Measurements from ENCODE around the gene WDFY1. TPM values are rescaled to one million over a fixed set of nuclear protein-coding genes. Genes with fewer than 3 reads are reported as not detected.

WDFY1 gene
- total and polyA plus RNA-seq, 9 of the 15 experiments (the other 6 are each of a cell fraction or from before 2014, with no cell fraction given): 5.4 to 27.6 (median 17.5) TPM

DNA sequence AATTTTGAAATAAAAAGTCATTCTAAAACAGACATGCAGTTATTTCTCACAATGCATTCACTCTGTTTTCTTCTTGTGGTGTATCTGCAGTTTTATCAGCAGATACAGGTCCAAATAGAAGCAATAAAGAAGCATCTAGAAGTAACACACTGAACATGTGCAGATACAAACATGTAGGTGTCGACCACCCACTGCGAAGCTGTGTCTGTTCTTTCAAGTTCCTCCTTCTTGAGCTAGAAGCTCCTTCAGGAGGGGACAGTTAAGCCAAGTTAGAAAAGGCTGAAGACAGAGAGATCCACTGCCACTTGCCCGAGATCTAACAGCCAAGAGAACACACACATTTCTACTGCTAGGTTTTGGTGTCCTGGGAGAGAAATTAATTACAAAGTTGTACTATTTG is 30.1 kb downstream of the WDFY1 start (continued):
- TF ChIP-seq CHD2 (IDR thresholded peaks at IDR 0.05; ENCODE audit: low read depth, low read length) (no peak), NR1H2 (CRISPR knock-in tag; IDR thresholded peaks at IDR 0.05) (no peak)

DNA sequence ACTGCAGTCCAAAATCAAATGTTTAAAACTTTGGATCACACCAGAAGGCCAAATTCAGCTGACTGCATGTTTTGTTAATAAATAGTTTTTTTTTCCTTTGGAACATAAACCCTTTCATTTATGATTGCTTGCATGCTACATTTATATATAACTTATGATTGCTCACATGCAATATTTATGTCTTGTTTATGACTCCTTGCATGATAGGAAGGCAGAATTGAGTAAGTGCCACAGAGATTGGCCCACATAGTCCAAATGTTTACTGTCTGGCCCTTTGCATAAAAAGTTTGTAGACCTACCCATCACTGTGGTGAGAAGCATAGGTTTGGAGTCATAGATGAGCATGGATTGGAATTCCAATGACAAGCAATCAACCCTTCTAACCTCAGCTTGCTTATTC is 30.8 kb downstream of the WDFY1 start:
- Histone ChIP-seq H3K79me2 (ENCODE audit: control insufficient read depth, insufficient read depth, low read length) (no peaks in the 10 kb centered on the region), H3K9ac (ENCODE audit: insufficient read depth in 1 of 2, low read depth in 2 of 2, low read length in 2 of 2) (no peak overlapping the region), H2AFZ (ENCODE audit: low read depth, low read length) (no peak overlapping the region), H4K20me1 (replicated peaks; ENCODE audit: control insufficient read depth, insufficient read depth, low read length) (no peaks in the 10 kb centered on the region), H3K4me3 (no peak overlapping the region), H3K36me3 (ENCODE audit: control insufficient read depth, insufficient read depth, low read length) (0 out of 3 replicates have a peak, but pooled peaks cover 2% of the 10 kb centered on the region), H3K27me3 (ENCODE audit: control insufficient read depth in 2 of 2, insufficient read depth in 2 of 2, low read length in 2 of 2) (no peaks in the 10 kb centered on the region), H3K9me3 (replicated peaks; ENCODE audit: control insufficient read depth, insufficient read depth, low read depth, low read length) (no peaks in the 10 kb centered on the region), H3K27ac (ENCODE audit: extremely low read depth, low read depth, low read length) (no peak overlapping the region), H3K9me1 (ENCODE audit: control insufficient read depth, insufficient read depth, low read length) (no peaks in the 10 kb centered on the region), H3K4me1 (replicated peaks in 1 of 2; ENCODE audit: control insufficient read depth in 2 of 2, insufficient read depth in 2 of 2, low read length in 2 of 2) (no peaks in the 10 kb centered on the region; a peak in 1 of 5 replicates), H3K4me2 (ENCODE audit: insufficient read depth, low read length) (no peak overlapping the region)
- TF ChIP-seq PRMT5 (CRISPR knock-in tag; IDR thresholded peaks at IDR 0.05) (no peak), CCAR2 (IDR thresholded peaks at IDR 0.05; ENCODE audit: low read depth, low read length) (no peak)
- TF ChIP-seq, protein P1, sequence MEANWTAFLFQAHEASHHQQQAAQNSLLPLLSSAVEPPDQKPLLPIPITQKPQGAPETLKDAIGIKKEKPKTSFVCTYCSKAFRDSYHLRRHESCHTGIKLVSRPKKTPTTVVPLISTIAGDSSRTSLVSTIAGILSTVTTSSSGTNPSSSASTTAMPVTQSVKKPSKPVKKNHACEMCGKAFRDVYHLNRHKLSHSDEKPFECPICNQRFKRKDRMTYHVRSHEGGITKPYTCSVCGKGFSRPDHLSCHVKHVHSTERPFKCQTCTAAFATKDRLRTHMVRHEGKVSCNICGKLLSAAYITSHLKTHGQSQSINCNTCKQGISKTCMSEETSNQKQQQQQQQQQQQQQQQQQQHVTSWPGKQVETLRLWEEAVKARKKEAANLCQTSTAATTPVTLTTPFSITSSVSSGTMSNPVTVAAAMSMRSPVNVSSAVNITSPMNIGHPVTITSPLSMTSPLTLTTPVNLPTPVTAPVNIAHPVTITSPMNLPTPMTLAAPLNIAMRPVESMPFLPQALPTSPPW (CRISPR knock-in tag; IDR thresholded peaks at IDR 0.05): no peak
- TF ChIP-seq, protein P2, sequence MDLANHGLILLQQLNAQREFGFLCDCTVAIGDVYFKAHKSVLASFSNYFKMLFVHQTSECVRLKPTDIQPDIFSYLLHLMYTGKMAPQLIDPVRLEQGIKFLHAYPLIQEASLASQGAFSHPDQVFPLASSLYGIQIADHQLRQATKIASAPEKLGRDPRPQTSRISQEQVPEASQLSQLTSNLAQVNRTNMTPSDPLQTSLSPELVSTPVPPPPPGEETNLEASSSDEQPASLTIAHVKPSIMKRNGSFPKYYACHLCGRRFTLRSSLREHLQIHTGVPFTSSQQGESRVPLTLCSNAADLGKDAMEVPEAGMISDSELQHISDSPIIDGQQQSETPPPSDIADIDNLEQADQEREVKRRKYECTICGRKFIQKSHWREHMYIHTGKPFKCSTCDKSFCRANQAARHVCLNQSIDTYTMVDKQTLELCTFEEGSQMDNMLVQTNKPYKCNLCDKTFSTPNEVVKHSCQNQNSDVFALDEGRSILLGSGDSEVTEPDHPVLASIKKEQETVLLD (IDR thresholded peaks at IDR 0.05): no peak
- no peak for FAIRE-seq
- in situ Hi-C loops (cut with MboI) (no loop called here), intact Hi-C loops (cut with micrococcal nuclease) (no loop called here)
- no peak for DNase-seq (ENCODE audit: extremely low read depth in 1 of 4, low spot score in 3 of 4)
- CTCF ChIA-PET (ENCODE audit: low intra/inter-chr PET ratio): no interaction called here
- no TSS peak for BruUV-seq (replicated peaks)
- no peak for ATAC-seq
- POLR2A ChIA-PET: no interaction called here

Data from K562 (cell line).